Erythroblast (primary cell): ENCODE data around the gene MAT2A.
A peak's percentile ranks its signal among the peaks of the same experiment; 100 is the strongest.
"Not testable (repeated sequence)": the region's sequence is repeated elsewhere in the genome, so short reads cannot be mapped to it uniquely, and the experiment has no call there.

Experiments used
- DNase-seq, 2 experiments: peaks; one replicate each; lab custom pipeline; 2025; lab: John Stamatoyannopoulos, UW
- GATA1 ChIP-seq: IDR thresholded peaks from 2 replicates; pipeline ENCODE4 v1.6.1; 2011; ENCODE audit warnings: low read depth, mild to moderate bottlenecking, control low read depth, low read length, moderate library complexity
- POLR2A ChIP-seq: IDR thresholded peaks from 2 replicates; pipeline ENCODE4 v1.6.1; 2011; ENCODE audit warnings: mild to moderate bottlenecking, low read length

MAT2A gene

DNA sequence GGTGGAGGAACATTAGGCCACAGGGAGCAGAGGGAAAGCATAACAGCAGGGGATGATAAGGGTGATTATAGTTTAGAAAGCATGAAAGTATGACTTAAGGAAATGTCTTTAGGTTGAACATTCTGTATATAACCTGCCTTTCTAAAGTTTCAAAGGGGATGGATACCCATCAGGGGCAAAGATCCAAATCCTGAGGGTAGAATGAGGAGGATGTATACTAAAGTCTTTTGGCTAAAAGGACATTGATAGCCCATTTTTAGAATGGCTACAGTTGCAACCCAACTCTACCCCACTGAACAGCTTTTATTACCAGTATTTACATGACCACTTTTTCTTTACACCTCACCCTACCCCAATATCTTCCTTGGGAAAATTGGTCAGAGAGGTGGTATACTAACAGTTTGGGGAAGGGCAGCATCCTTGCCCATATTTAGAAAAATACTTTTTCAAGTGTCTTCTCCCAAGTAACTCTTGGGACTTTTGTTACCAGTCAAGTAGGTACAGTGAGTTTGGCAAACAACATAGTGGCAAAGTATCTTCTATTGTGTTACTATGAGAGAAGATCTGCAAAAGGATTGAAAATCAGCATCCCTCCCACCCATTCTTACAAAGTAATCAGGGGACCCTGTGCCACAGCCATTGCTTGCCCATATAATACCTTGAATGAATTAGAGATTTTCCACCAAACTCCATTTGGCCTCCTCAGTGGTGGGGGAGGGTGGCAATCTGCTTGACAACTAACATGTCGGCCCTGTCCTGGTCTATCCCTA lies 8.3 kb downstream of the MAT2A start:
- TF ChIP-seq GATA1 (no peak), POLR2A (peak; percentile 75)
- DNase-seq: no peak

- TF ChIP-seq GATA1 (no peak), POLR2A (no peak)
- no peak for DNase-seq
Observed at GRCh38 chr2:85547859-85548607, 9.1 kb downstream of the MAT2A start.

- TF ChIP-seq GATA1 (no peak), POLR2A (peak; percentile 4)
Observed at GRCh38 chr2:85548608-85548900, 9.6 kb downstream of the MAT2A start.

DNA sequence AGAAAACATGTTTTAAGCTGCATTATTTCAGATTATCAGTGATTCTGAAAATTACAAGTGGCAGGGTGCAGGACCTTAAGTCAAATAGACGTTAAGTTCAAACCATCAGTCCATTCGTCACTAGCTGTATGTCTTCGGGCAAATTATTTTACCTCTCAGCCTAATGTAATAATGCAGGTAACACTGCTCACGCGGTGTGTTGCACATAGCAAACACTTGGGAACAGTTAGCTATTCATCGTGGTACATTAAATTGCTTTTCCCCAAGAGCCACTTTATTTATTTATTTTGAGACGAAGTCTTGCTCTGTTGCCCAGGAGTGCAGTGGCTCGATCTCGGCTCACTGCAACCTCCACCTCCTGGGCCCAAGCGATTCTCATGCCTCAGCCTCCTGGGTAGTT lies 10.1 kb downstream of the MAT2A start:
- TF ChIP-seq GATA1: no peak
- TF ChIP-seq POLR2A: no peak
- no peak for DNase-seq

More at GRCh38 chr2:85548608-85548900, 9.6 kb downstream of the MAT2A start:
- DNase-seq: no peak

- TF ChIP-seq POLR2A: no peak
- TF ChIP-seq GATA1: no peak
- DNase-seq: no peak
Observed at GRCh38 chr2:85549826-85550225, 10.9 kb downstream of the MAT2A start.

GRCh38 chr2:85550486-85550885 lies 11.5 kb downstream of the MAT2A start:
- no peak for DNase-seq
- no peak for TF ChIP-seq GATA1
- TF ChIP-seq POLR2A: no peak

- peak; percentile 84 to 93 for DNase-seq
- TF ChIP-seq GATA1: no peak
- no peak for TF ChIP-seq POLR2A
Observed at GRCh38 chr2:85551698-85552678, 13.0 kb downstream of the MAT2A start.

- TF ChIP-seq GATA1: no peak
- TF ChIP-seq POLR2A: no peak
- DNase-seq: no peak
Observed at GRCh38 chr2:85553184-85553583, 14.2 kb downstream of the MAT2A start.

GRCh38 chr2:85554980-85555612 lies 16.1 kb downstream of the MAT2A start:
- TF ChIP-seq POLR2A: no peak
- no peak for TF ChIP-seq GATA1
- no peak for DNase-seq

DNA sequence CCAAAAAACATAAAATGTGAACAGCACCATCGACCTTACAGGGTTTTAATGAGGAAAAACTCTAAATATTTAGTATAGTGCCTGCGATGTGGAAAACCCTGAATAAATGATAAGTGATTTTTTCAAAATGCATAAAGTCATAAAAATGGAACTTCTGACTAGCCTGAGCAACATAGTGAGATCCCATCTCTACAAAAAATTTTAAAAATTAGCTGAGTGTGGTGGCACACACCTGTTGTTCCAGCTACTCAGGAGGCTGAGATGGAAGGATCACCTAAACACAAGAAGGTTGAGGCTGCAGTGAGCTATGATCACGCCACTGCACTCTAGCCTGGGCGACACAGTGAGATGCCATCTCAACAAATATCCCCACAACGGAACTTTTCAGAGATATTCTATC lies 18.2 kb downstream of the MAT2A start:
- no peak for DNase-seq
- TF ChIP-seq GATA1 (no peak), POLR2A (no peak)

GRCh38 chr2:85558160-85558559 lies 19.2 kb downstream of the MAT2A start:
- DNase-seq: peak in 1 of 2 experiments; percentile 43
- TF ChIP-seq GATA1: no peak
- no peak for TF ChIP-seq POLR2A

DNA sequence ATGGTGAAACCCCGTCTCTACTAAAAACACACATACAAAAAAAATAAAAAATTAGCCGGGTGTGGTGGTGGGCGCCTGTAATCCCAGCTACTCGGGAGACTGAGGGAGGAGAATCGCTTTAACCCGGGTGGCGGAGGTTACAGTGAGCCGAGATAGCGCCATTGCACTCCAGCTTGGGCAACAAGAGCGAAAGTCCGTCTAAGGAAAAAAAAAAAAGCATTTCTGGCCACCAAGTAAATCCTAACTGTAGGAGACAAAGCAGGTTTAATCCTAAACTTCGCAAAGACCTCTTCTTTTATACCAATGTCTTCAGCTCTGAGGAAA lies 21.4 kb downstream of the MAT2A start:
- DNase-seq: not testable (repeated sequence)

GRCh38 chr2:85560812-85561279 lies 21.9 kb downstream of the MAT2A start:
- TF ChIP-seq POLR2A (no peak), GATA1 (no peak)
- no peak for DNase-seq
